COLO668 (cell line): ENCODE measurements around the gene NACC2.
"Not testable (repeated sequence)": the region's sequence is repeated elsewhere in the genome, so short reads cannot be mapped to it uniquely, and the experiment has no call there.

Experiments used
- DNase-seq: peaks from one replicate; lab custom pipeline; 2025; ENCODE audit not compliant: unreplicated experiment; lab: John Stamatoyannopoulos, UW

NACC2 gene

DNA sequence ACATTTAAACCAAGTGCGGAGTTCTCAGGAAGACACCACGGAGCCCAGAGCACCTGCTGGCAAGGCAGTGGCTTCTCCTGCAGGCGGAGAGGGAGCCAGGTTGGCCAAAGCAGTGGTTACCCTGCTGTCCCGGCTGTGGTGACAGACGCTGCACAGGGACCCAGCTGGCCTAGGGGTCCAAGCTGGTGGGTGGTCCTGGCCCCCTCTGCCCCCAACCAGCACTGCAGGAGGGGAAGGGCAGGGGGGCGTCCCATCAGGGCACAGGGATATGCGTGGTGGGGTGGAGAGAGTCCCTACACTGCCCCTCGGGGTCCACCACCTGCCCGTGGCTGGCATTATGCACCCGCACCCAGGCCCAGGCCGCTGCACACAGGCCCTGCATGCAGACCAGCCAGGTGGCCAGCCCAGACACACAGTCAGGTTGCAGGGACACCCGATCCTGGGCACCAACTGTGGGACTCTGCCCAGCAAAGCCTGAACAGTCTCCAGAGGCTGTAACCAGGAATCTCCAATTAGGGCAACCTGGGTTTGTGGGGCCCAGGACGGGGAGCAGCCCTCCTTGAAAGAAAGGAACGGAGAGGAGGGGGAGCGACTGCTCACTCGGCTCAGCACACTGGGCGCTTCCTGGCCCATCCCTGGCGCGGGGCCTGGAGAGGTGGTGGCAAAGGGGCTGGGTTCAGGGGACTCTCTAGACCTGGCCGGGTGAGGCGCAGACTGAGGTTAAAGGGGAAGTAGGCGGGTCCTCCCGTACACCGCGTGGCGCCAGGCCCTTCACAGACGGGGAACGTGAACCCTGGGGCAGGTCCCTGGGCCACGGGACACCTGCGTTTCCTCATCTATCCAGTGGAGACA is 46.3 kb downstream of the NACC2 start:
- no peak for DNase-seq

GRCh38 chr9:136047775-136048559 is 47.1 kb downstream of the NACC2 start:
- DNase-seq, result no peak

DNA sequence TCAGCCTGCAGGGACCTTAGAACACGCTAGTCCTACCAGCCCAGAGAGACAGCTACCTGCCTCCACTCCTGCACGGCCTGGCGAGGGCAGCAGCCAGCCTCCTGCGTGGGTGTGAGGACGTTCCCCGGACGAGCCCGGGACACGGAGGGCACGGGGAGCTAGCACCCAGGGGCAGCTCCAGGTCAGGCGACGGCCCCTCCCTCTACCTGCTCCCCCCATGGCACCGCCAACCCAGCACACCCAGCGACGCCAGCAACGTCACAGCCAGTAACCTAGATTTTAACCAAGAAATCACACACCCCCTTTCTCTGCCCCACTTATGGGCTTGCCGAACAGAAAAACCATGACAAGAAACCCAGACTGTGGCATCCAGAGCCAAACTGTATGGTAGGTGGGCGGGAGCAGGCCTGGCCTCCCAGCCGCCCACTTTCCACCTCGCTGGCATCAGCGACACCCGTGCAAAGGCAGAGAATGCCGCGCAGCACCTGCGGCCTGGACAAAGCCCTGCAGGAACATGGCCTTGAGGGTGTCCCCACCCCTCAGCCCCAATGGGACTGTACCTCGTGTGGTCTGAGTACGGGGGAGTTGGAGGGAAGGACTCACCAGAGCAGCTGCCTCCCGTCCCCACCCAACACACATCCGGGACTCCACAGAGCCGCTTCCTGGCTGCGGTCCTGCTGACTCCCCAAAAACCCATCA is 47.9 kb downstream of the NACC2 start:
- DNase-seq, result no peak

DNA sequence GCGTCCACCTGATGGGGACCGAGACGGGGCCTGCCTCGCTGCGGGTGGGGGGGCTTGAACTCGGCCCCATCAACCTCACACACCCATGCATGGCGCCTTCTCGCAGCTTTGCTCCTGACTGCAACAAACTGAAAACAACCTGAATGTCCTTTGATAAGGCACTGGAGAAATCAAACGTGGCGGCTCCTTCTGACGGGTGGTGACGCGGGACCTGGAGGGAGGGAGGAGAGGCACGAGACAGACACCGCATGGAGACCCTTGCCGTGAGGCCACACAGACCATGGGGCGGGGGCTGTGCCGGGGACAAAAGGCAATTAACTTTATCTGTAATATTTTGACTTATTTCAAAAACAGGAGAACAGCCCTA is 48.6 kb downstream of the NACC2 start:
- DNase-seq, result no peak

- DNase-seq, result no peak
Observed at GRCh38 chr9:136045595-136046553, 49.2 kb downstream of the NACC2 start.

- no peak for DNase-seq
Observed at GRCh38 chr9:136044971-136045594, 50.0 kb downstream of the NACC2 start.

DNA sequence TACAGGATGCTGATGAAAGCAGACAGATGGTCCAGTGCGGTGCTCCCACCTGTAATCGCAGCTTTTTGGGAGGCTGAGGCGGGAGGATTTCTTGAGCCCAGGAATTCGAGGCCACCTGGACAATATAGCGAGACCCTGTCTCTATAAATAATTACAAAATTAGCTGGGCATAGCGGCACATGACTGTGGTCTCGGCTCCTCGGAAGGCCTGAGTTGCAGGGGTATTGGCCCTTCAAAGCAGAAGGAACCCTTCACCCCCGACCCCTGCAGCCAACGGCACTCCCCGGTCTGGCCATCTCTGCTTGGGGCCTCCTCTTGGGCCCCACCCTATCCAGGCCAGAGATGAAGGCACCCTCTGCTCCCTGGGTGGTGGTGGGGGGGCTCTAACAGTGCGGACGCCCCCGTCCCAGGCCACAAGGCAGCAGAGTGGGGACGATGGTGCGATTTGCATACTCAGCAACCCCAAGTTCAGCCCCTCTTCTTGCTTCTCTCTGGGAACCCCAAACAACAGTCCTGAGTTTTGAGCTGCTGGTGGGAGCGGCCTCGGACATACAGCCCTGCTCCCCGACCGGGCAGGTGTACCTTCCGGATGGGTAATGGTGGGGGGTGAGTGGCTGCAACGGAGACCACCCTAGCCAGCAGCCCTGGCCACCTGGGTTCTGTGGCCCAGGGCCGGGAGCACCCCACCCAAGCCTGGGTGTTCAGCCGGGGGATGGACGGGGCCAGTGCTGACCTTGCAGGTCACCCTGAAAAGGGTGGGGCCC is 50.7 kb downstream of the NACC2 start:
- no peak for DNase-seq

- DNase-seq, result no peak
Observed at GRCh38 chr9:136043441-136043991, 51.6 kb downstream of the NACC2 start.

- no peak for DNase-seq
Observed at GRCh38 chr9:136042541-136042940, 52.5 kb downstream of the NACC2 start.

- DNase-seq, result not testable (repeated sequence)
Observed at GRCh38 chr9:136040848-136041247, 54.2 kb downstream of the NACC2 start.

GRCh38 chr9:136039488-136039887 is 55.6 kb downstream of the NACC2 start:
- no peak for DNase-seq

GRCh38 chr9:136036848-136037247 is 58.2 kb downstream of the NACC2 start:
- no peak for DNase-seq

GRCh38 chr9:136036050-136036449 is 59.0 kb downstream of the NACC2 start:
- no peak for DNase-seq

DNA sequence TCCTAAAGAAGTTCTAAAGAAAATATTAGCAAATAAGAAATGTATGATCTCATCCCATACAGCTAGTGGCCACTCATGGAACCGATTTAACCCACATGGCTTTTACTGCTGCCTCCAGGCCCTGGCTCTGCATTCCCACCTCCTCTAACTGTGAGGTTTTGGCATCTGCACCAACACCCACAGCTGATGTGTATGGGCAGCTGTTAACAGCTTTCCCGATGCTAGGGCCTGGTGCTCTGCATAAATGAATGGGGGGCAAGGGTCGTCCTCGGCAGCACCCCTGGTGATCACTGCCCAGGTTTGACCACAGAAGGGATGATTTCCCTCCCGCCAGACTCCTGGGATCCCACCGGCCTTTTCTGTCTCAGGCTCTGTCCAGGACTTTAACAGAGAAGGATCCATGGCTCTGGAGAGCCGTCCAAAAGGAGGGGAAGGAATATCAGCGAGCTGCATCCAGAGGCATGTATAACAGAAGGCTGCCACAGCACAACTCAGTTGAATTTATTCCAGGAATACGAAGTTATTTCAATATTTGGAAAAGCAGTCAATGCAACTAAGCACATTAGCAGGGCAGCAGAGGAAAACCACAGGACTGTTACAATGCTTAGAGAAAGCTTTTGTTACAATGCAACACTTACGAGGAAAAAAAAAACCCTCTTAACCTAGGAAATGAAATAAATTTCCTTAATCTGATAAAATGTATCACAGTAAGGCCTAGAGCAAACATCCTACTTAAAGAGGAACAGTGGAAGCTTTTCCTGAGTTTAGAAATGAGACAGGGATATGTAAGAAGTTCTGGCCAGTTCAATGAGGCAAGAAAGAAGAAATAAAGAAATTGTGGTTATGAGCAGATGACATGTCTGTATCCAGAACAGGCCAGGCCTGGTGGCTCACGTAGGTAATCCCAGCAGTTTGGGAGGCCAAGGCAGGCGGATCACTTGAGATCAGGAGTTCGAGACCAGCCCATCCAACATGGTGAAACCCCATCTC is 63.1 kb downstream of the NACC2 start:
- no peak for DNase-seq

GRCh38 chr9:136031094-136031493 is 64.0 kb downstream of the NACC2 start:
- no peak for DNase-seq

GRCh38 chr9:136029556-136029955 is 65.5 kb downstream of the NACC2 start:
- no peak for DNase-seq

DNA sequence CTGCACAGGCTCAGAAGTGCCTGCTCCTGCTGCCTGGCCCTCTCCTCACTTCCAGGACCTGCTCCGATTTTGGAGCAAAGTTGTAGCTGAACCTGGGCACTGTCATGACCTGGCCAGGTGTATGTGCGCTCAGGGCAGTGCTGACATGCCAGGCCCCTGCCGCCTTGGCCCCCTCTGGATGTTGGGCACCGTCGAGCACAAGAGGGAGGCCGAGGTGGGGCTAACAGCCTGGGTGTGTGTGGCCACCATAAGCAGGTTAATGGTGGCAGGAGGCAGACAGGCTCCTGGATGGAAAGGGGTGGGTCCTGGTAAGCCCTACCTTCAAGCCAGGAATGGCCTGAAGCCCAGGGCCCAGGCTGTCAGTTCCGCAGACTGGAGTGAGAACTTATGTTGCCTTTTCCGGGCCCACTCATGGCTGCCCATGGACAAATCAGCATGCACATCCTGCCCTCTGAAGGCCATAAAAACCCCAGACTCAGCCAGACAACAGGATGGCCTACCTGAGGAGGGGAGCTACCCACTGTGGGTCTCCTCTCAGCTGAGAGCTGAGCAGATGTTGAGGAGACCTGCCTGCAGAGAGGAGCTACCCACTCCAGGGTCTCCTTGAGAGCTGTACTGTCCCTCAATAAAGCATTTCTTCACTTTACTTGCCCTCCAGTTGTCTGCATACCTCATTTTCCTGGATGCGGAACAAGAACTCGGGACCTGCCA is 66.2 kb downstream of the NACC2 start:
- DNase-seq, result no peak
